HCT116 (cell line): Measurements from ENCODE around the gene CCDC187. TPM values are rescaled to one million over a fixed set of nuclear protein-coding genes. Genes with fewer than 3 reads are reported as not detected.

Experiments
- ATAC-seq: fragments of 200-7000 bp; cut with Tn5 transposase; 2 replicates; pipeline ENCODE4 v1.9.1; 2020; ENCODE audit warnings: mild to moderate bottlenecking, moderate library complexity
- BruUV-seq: library from RNA; stranded (reverse); fragments of 400-500 nt; replicated peaks from 2 replicates; lab custom pipeline; 2021; lab: Mats Ljungman, UMichigan
- CTCF ChIA-PET: fragments of 300-600 bp; sonication (Branson Sonifier 250); formaldehyde crosslinking; loops from one replicate; lab custom pipeline; 2021; ENCODE audit warnings: antibody characterized with exemption; lab: Charles Lee
- POLR2A ChIA-PET: fragments of 300-600, 350-600 bp; sonication (Branson Sonifier 250); formaldehyde crosslinking; loops from one replicate; lab custom pipeline; 2021; ENCODE audit warnings: antibody characterized with exemption; lab: Charles Lee
- RAD21 ChIA-PET, 2 experiments: fragments of 300-600 bp; sonication (Branson Sonifier 250); formaldehyde crosslinking; loops; one replicate each; lab custom pipeline; 2023; ENCODE audit warnings: low total read pairs in 2 of 2; ENCODE audit not compliant: uncharacterized antibody in 2 of 2, unreplicated experiment in 2 of 2, low non-redundant PET in 1 of 2; lab: Charles Lee
- DNase-seq: peaks from one replicate; pipeline ENCODE4 v3.0.0-alpha.2; 2010; ENCODE audit warnings: low read depth, low spot score
- H2AFZ ChIP-seq: fragments of 200-600 bp; shearing (Covaris generic), sonication (generic); 2 replicates; pipeline ENCODE4 v1.6.1; 2017; ENCODE audit warnings: low read depth, mixed run types, mixed read lengths, antibody characterized with exemption, low read length; ENCODE audit not compliant: poor library complexity, severe bottlenecking
- H3K27ac ChIP-seq: 2 replicates; pipeline ENCODE4 v1.5.1; 2012; ENCODE audit warnings: low read depth, low read length
- H3K27me3 ChIP-seq: fragments of 200-600 bp; sonication (generic); 2 replicates; pipeline ENCODE4 v1.6.1; 2016; ENCODE audit warnings: mixed run types, low read length, mixed read lengths; ENCODE audit not compliant: insufficient read depth
- H3K36me3 ChIP-seq, 2 experiments: fragments of 200-500 bp in 1 of 2; fragments of 200-600 bp in 1 of 2; sonication (Bioruptor generic) in 1 of 2; sonication (generic) in 1 of 2; 2 replicates each; pipeline versions ENCODE4 v1.5.1 to v1.6.1; 2014 to 2016; ENCODE audit warnings: low read length in 2 of 2, inconsistent platforms in 1 of 2, mixed read lengths in 1 of 2, mixed run types in 1 of 2; ENCODE audit not compliant: insufficient read depth in 2 of 2, control insufficient read depth in 1 of 2
- H3K4me1 ChIP-seq, 2 experiments: fragments of 200-600 bp in 1 of 2; sonication (generic) in 1 of 2; 2 replicates each; pipeline versions ENCODE4 v1.5.1 to v1.6.1; 2012 to 2017; ENCODE audit warnings: low read length in 2 of 2, inconsistent platforms in 1 of 2, mild to moderate bottlenecking in 1 of 2, mixed read lengths in 1 of 2, mixed run types in 1 of 2, moderate library complexity in 1 of 2; ENCODE audit not compliant: insufficient read depth in 2 of 2, control insufficient read depth in 1 of 2
- H3K4me2 ChIP-seq: fragments of 200-600 bp; sonication (generic); 2 replicates; pipeline ENCODE4 v1.6.1; 2017; ENCODE audit warnings: mixed run types, low read length, mixed read lengths
- H3K4me3 ChIP-seq, 2 experiments: fragments of 200-600 bp in 1 of 2; sonication (generic) in 1 of 2; replicated peaks in 1 of 2; 2 replicates each; pipeline ENCODE4 v1.5.1; 2011 to 2016; ENCODE audit warnings: low read length in 2 of 2, control low read depth in 1 of 2, low read depth in 1 of 2, mild to moderate bottlenecking in 1 of 2, mixed read lengths in 1 of 2, mixed run types in 1 of 2
- H3K79me2 ChIP-seq: fragments of 200-600 bp; sonication (generic); 2 replicates; pipeline ENCODE4 v1.6.1; 2017; ENCODE audit warnings: mild to moderate bottlenecking, mixed run types, low read length, moderate library complexity, mixed read lengths; ENCODE audit not compliant: insufficient read depth
- H3K9ac ChIP-seq: fragments of 200-600 bp; sonication (generic); 2 replicates; pipeline ENCODE4 v1.6.1; 2016; ENCODE audit warnings: low read length, mixed read lengths
- H3K9me2 ChIP-seq: fragments of 200-600 bp; sonication (generic), shearing (Covaris generic); 2 replicates; pipeline ENCODE4 v1.6.1; 2017; ENCODE audit warnings: mixed run types, mild to moderate bottlenecking, moderate library complexity; ENCODE audit not compliant: insufficient read depth
- H3K9me3 ChIP-seq, 2 experiments: fragments of 200-500 bp in 1 of 2; fragments of 200-600 bp in 1 of 2; sonication (Bioruptor generic) in 1 of 2; sonication (generic) in 1 of 2; 2 replicates each; pipeline ENCODE4 v1.6.1; 2014 to 2017; ENCODE audit warnings: low read length in 2 of 2, mixed read lengths in 2 of 2, inconsistent platforms in 1 of 2, low read depth in 1 of 2, mild to moderate bottlenecking in 1 of 2, mixed run types in 1 of 2, moderate library complexity in 1 of 2; ENCODE audit not compliant: control insufficient read depth in 1 of 2, insufficient read depth in 1 of 2
- H4K20me1 ChIP-seq: fragments of 200-600 bp; sonication (generic), shearing (Covaris generic); 2 replicates; pipeline ENCODE4 v1.6.1; 2017; ENCODE audit warnings: mixed run types, mild to moderate bottlenecking, moderate library complexity; ENCODE audit not compliant: insufficient read depth
- CEBPB ChIP-seq: IDR thresholded peaks from 2 replicates; pipeline ENCODE4 v1.6.1; 2012; ENCODE audit warnings: low read depth
- EZH2 ChIP-seq: fragments of 200-600 bp; sonication (generic); IDR thresholded peaks from 2 replicates; pipeline ENCODE4 v1.6.1; 2017; ENCODE audit warnings: antibody characterized with exemption, mixed run types
- EZH2phosphoT487 ChIP-seq: fragments of 200-600 bp; IDR thresholded peaks from 2 replicates; pipeline ENCODE4 v1.6.1; 2018; ENCODE audit warnings: antibody characterized with exemption, borderline replicate concordance
- FOSL1 ChIP-seq: IDR thresholded peaks from 2 replicates; pipeline ENCODE4 v1.6.1; 2012; ENCODE audit warnings: low read depth
- SIN3A ChIP-seq: IDR thresholded peaks from 2 replicates; pipeline ENCODE4 v1.6.1; 2012; ENCODE audit warnings: low read depth
- TCF7L2 ChIP-seq: IDR thresholded peaks from 2 replicates; pipeline ENCODE4 v1.7.0; 2011; ENCODE audit warnings: borderline replicate concordance, inconsistent platforms; ENCODE audit not compliant: insufficient read depth, insufficient read length; ENCODE audit errors: extremely low read depth
- ZBTB33 ChIP-seq: IDR thresholded peaks from 2 replicates; pipeline ENCODE4 v1.6.1; 2011; ENCODE audit warnings: mild to moderate bottlenecking, low read length, moderate library complexity; ENCODE audit not compliant: insufficient replicate concordance; ENCODE audit errors: extremely low read depth
- ZNF274 ChIP-seq: fragments of 200-500 bp; sonication (Bioruptor generic); IDR thresholded peaks from 2 replicates; pipeline ENCODE4 v1.6.1; 2014; ENCODE audit warnings: mild to moderate bottlenecking, low read depth, low read length, inconsistent platforms
- intact Hi-C: fragments of 100-400 bp; cut with micrococcal nuclease; formaldehyde crosslinking; loops from 2 replicates; pipeline ENCODE4 v1.10.0; 2022
- total RNA-seq: library from RNA; stranded (reverse); gene quantifications from one replicate; pipeline ENCODE4 v1.2.1, GENCODE V29; 2021; ENCODE audit not compliant: unreplicated experiment

Gene CCDC187
- total RNA-seq, 1 experiment from 2014 or later: 4.6 TPM

GRCh38 chr9:136264441-136265405 lies 39.2 kb downstream of the CCDC187 start:
- BruUV-seq: no TSS peak
- ATAC-seq (no peak), DNase-seq (no peak)
- CTCF ChIA-PET: no interaction called here
- Histone ChIP-seq H3K27ac (no peak overlapping the region), H3K36me3 (no peaks in the 10 kb centered on the region), H3K9me3 (no peaks in the 10 kb centered on the region), H3K4me1 (peaks cover 3 to 19% of the 10 kb centered on the region in 2 experiments; a peak in 2 of 4 replicates), H3K79me2 (no peaks in the 10 kb centered on the region), H3K9ac (no peak overlapping the region), H3K9me2 (no peaks in the 10 kb centered on the region), H3K4me2 (no peak overlapping the region), H3K4me3 (no peak overlapping the region), H2AFZ (no peak overlapping the region), H3K27me3 (no peaks in the 10 kb centered on the region), H4K20me1 (no peaks in the 10 kb centered on the region)
- intact Hi-C loops: loop anchor here (5.0 kb wide), 1 partner anchor 92 kb away; no protein-coding TSS in a partner anchor
- no peak for TF ChIP-seq FOSL1
- TF ChIP-seq EZH2phosphoT487: no peak
- no peak for TF ChIP-seq EZH2
- no peak for TF ChIP-seq ZNF274
- TF ChIP-seq SIN3A: no peak
- no peak for TF ChIP-seq ZBTB33
- TF ChIP-seq TCF7L2: no peak
- TF ChIP-seq CEBPB: no peak
- POLR2A ChIA-PET: no interaction called here
- RAD21 ChIA-PET: no interaction called here
